GM23338 (cell line): ENCODE results near the gene RLF. TPM values are rescaled to one million over a fixed set of nuclear protein-coding genes. Genes with fewer than 3 reads are reported as not detected.

Experiments
- ATAC-seq: fragments of 200-7000 bp; cut with Tn5 transposase; 3 replicates; pipeline ENCODE4 v1.9.1; 2020
- DNase-seq: peaks from one replicate; pipeline ENCODE4 v3.0.0-alpha.2; 2015; ENCODE audit warnings: low spot score
- H2AFZ ChIP-seq: fragments of 200-600 bp; sonication (generic); 2 replicates; pipeline ENCODE4 v1.8.0; 2016; ENCODE audit warnings: antibody characterized with exemption, mild to moderate bottlenecking, moderate library complexity
- H3F3A ChIP-seq: fragments of 200-600 bp; sonication (generic); replicated peaks from 2 replicates; pipeline ENCODE4 v1.8.0; 2017; ENCODE audit warnings: antibody characterized with exemption, mixed run types, low read depth
- H3K27ac ChIP-seq: fragments of 200-600 bp; sonication (generic); 2 replicates; pipeline ENCODE4 v1.6.1; 2016; ENCODE audit warnings: low read depth
- H3K27me3 ChIP-seq: fragments of 200-600 bp; sonication (generic); 2 replicates; pipeline ENCODE4 v1.8.0; 2016; ENCODE audit warnings: mild to moderate bottlenecking, mixed run types, moderate library complexity; ENCODE audit not compliant: insufficient read depth
- H3K36me3 ChIP-seq: fragments of 200-600 bp; sonication (generic); 2 replicates; pipeline ENCODE4 v1.8.0; 2016; ENCODE audit warnings: mild to moderate bottlenecking; ENCODE audit not compliant: insufficient read depth
- H3K4me1 ChIP-seq: fragments of 200-600 bp; sonication (generic); 2 replicates; pipeline ENCODE4 v1.8.0; 2016; ENCODE audit warnings: mild to moderate bottlenecking, moderate library complexity; ENCODE audit not compliant: insufficient read depth
- H3K4me2 ChIP-seq: fragments of 200-600 bp; sonication (generic); 2 replicates; pipeline ENCODE4 v1.7.1; 2017; ENCODE audit warnings: mixed run types
- H3K4me3 ChIP-seq: fragments of 200-600 bp; sonication (generic); 2 replicates; pipeline ENCODE4 v1.6.1; 2016; ENCODE audit warnings: mixed run types
- H3K79me2 ChIP-seq: fragments of 200-600 bp; sonication (generic); replicated peaks from 2 replicates; pipeline ENCODE4 v1.8.0; 2017; ENCODE audit warnings: mild to moderate bottlenecking; ENCODE audit not compliant: insufficient read depth
- H3K9me2 ChIP-seq: fragments of 200-600 bp; sonication (generic); 2 replicates; pipeline ENCODE4 v1.8.0; 2017; ENCODE audit not compliant: insufficient read depth
- H4K20me1 ChIP-seq: fragments of 200-600 bp; sonication (generic); replicated peaks from 2 replicates; pipeline ENCODE4 v1.8.0; 2017; ENCODE audit warnings: mild to moderate bottlenecking; ENCODE audit not compliant: insufficient read depth
- H3K27ac Mint-ChIP-seq: 2 replicates; pipeline ENCODE4 v1.8.0; 2020; ENCODE audit warnings: inconsistent platforms, mild to moderate bottlenecking, moderate library complexity, mixed read lengths
- H3K27me3 Mint-ChIP-seq: 3 replicates; pipeline ENCODE4 v1.8.0; 2022; ENCODE audit warnings: low read depth, mild to moderate bottlenecking, moderate library complexity, mixed read lengths, inconsistent platforms; ENCODE audit not compliant: insufficient read depth, poor library complexity
- H3K36me3 Mint-ChIP-seq: 3 replicates; pipeline ENCODE4 v1.8.0; 2021; ENCODE audit warnings: low read depth, mild to moderate bottlenecking, inconsistent platforms, moderate library complexity, mixed read lengths
- H3K4me1 Mint-ChIP-seq: 3 replicates; pipeline ENCODE4 v1.8.0; 2020; ENCODE audit warnings: mild to moderate bottlenecking, inconsistent platforms, mixed read lengths
- H3K4me3 Mint-ChIP-seq: 3 replicates; pipeline ENCODE4 v1.8.0; 2021; ENCODE audit warnings: moderate library complexity, mild to moderate bottlenecking, inconsistent platforms, mixed read lengths
- H3K9me3 Mint-ChIP-seq: 3 replicates; pipeline ENCODE4 v1.8.0; 2020; ENCODE audit warnings: moderate library complexity, mild to moderate bottlenecking, inconsistent platforms, mixed read lengths
- REST ChIP-seq: IDR thresholded peaks from one replicate; pipeline ENCODE4 v1.6.1; 2018; ENCODE audit warnings: antibody characterized with exemption; ENCODE audit not compliant: unreplicated experiment
- ZNF462 ChIP-seq: fragments of 250-450 bp; sonication (Bioruptor Pico); IDR thresholded peaks from 2 replicates; pipeline ENCODE4 v1.5.0; 2020; ENCODE audit warnings: mild to moderate bottlenecking, moderate library complexity
- polyA plus RNA-seq: library from polyadenylated mRNA; unstranded; fragments of >200 nt; fragmentation: Nextera tagmentation; extraction: Ambion mirVana; gene quantifications from 2 replicates; pipeline ENCODE4 v1.2.1, GENCODE V29; 2016
- total RNA-seq: library from RNA; depleted of rRNA; stranded (reverse); fragments of >200 nt; shearing (Covaris generic); gene quantifications from 2 replicates; pipeline ENCODE4 v1.2.3, GENCODE V29; 2014

The RLF gene
- total and polyA plus RNA-seq, 2 experiments from 2014 or later, result 6.6 to 21.1 TPM

GRCh38 chr1:40265298-40265697 is 104.1 kb downstream of the RLF start:
- no peaks in the 10 kb centered on the region for H3K9me2 ChIP-seq
- no peak overlapping the region for H3K4me3 Mint-ChIP-seq
- no peak for DNase-seq
- no peaks in the 10 kb centered on the region for H3K4me1 ChIP-seq
- no peaks in the 10 kb centered on the region for H3K9me3 Mint-ChIP-seq
- H3K27ac Mint-ChIP-seq, result no peak overlapping the region
- no peaks in the 10 kb centered on the region for H3F3A ChIP-seq
- peaks cover 56% of the 10 kb centered on the region for H3K36me3 Mint-ChIP-seq
- H3K27me3 ChIP-seq, result no peaks in the 10 kb centered on the region
- no peaks in the 10 kb centered on the region for H3K4me1 Mint-ChIP-seq
- H2AFZ ChIP-seq, result no peak overlapping the region
- TF ChIP-seq REST (no peak), ZNF462 (CRISPR knock-in tag) (no peak)
- H3K36me3 ChIP-seq, result peaks cover 45% of the 10 kb centered on the region
- H4K20me1 ChIP-seq, result peaks cover 7% of the 10 kb centered on the region; the same call in 1 of the 2 replicates
- peaks cover 49% of the 10 kb centered on the region; the same call in 1 of the 2 replicates for H3K79me2 ChIP-seq
- H3K27me3 Mint-ChIP-seq, result peaks cover under 1% of the 10 kb centered on the region
- H3K4me2 ChIP-seq, result no peak overlapping the region
- H3K4me3 ChIP-seq, result no peak overlapping the region
- H3K27ac ChIP-seq, result no peak overlapping the region
- no peak for ATAC-seq
